Measurements from ENCODE around the gene ASPA. TPM values are rescaled to one million over a fixed set of nuclear protein-coding genes. Genes with fewer than 3 reads are reported as not detected.

Gene ASPA
- total and polyA plus RNA-seq, 2 of the 13 experiments (the other 11 are each of a cell fraction or from before 2014, with no cell fraction given) = not detected

DNA sequence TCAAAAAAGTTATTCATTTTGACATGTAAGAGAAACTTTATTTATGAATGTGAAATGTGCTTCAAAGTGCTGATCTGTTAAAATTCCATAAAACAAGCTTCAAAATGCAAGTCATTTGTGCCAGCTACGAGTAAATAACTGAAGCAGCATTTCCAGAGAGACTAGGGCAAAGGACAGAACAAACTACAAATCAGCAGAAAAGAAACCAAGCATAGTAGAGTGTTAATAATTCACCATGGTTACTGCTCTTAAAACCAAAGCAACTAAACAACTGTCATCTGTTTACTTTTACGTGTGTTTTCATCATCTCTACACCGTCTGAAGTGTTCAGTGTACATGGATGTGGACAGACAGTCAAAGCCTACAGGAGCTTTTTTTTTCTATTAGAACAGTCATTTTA is 1.6 kb upstream of the ASPA start (continued):
- no peak for TF ChIP-seq ZBED4 (CRISPR knock-in tag; IDR thresholded peaks at IDR 0.05; ENCODE audit: borderline replicate concordance)
- no peak for TF ChIP-seq RCOR2 (CRISPR knock-in tag; IDR thresholded peaks at IDR 0.05)
- TF ChIP-seq PRDM15 (CRISPR knock-in tag; IDR thresholded peaks at IDR 0.05) = no peak
- TF ChIP-seq ZNF484 (CRISPR knock-in tag; IDR thresholded peaks at IDR 0.05; ENCODE audit: borderline replicate concordance, low read depth) = no peak
- TF ChIP-seq PAX8 (CRISPR knock-in tag; IDR thresholded peaks at IDR 0.05; ENCODE audit: borderline replicate concordance) = no peak
- no peak for TF ChIP-seq KLF13 (CRISPR knock-in tag; IDR thresholded peaks at IDR 0.05)
- no peak for TF ChIP-seq ZNF512 (CRISPR knock-in tag; IDR thresholded peaks at IDR 0.05)
- TF ChIP-seq RBAK (CRISPR knock-in tag; IDR thresholded peaks at IDR 0.05) = no peak
- TF ChIP-seq KDM6A (CRISPR knock-in tag; IDR thresholded peaks at IDR 0.05; ENCODE audit: low read depth) = peak; percentile 63
- no peak for TF ChIP-seq CBX5 (CRISPR knock-in tag; IDR thresholded peaks at IDR 0.05; ENCODE audit: borderline replicate concordance)
- no peak for TF ChIP-seq ZBTB10 (CRISPR knock-in tag; IDR thresholded peaks at IDR 0.05; ENCODE audit: borderline replicate concordance)
- TF ChIP-seq HDAC6 (IDR thresholded peaks at IDR 0.05; ENCODE audit: low read depth, low read length) = no peak
- no peak for TF ChIP-seq HHEX (CRISPR knock-in tag; IDR thresholded peaks at IDR 0.05)
- no peak for TF ChIP-seq ZNF776 (CRISPR knock-in tag; IDR thresholded peaks at IDR 0.05)
- TF ChIP-seq ZNF138 (CRISPR knock-in tag; IDR thresholded peaks at IDR 0.05; ENCODE audit: low read depth) = no peak
